ENCODE results near the gene CDK9.

Gene CDK9

DNA sequence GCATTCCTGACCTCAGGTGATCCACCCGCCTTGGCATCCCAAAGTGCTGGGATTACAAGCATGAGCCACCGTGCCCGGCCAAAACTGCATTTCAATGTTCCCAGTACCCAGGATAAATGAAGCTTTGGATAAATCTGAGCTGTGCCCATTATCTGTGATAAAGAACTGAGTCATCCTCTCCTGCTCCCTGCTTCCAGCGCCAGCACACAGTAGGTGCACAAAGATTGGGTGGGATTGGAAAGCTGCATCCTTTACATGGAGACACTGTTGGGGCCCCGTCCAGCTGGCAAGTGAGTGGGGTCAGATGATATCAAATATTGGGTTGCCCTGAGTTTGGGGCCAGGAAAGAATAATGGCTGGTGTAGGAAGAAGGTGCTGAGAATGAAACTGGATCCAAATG is 24.8 kb upstream of the CDK9 start:
- no peak overlapping the region for H3K4me3 ChIP-seq (ENCODE audit: low read depth, low read length)
- TF ChIP-seq, protein P1, sequence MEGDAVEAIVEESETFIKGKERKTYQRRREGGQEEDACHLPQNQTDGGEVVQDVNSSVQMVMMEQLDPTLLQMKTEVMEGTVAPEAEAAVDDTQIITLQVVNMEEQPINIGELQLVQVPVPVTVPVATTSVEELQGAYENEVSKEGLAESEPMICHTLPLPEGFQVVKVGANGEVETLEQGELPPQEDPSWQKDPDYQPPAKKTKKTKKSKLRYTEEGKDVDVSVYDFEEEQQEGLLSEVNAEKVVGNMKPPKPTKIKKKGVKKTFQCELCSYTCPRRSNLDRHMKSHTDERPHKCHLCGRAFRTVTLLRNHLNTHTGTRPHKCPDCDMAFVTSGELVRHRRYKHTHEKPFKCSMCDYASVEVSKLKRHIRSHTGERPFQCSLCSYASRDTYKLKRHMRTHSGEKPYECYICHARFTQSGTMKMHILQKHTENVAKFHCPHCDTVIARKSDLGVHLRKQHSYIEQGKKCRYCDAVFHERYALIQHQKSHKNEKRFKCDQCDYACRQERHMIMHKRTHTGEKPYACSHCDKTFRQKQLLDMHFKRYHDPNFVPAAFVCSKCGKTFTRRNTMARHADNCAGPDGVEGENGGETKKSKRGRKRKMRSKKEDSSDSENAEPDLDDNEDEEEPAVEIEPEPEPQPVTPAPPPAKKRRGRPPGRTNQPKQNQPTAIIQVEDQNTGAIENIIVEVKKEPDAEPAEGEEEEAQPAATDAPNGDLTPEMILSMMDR (IDR thresholded peaks at IDR 0.05; ENCODE audit: insufficient read depth, low read length, missing control alignments): no peak
- POLR2A ChIA-PET: interaction anchor here (0.5 kb wide), 1 partner anchor 14 kb away, joined by 5 read pairs; no protein-coding TSS in a partner anchor
- CTCF ChIA-PET: interaction anchor here (1.4 kb wide), 1 partner anchor 26 kb away, joined by 5 read pairs; the partner anchor contains the start of gene TOR2A
- no peak for DNase-seq (ENCODE audit: low read depth, low spot score)

DNA sequence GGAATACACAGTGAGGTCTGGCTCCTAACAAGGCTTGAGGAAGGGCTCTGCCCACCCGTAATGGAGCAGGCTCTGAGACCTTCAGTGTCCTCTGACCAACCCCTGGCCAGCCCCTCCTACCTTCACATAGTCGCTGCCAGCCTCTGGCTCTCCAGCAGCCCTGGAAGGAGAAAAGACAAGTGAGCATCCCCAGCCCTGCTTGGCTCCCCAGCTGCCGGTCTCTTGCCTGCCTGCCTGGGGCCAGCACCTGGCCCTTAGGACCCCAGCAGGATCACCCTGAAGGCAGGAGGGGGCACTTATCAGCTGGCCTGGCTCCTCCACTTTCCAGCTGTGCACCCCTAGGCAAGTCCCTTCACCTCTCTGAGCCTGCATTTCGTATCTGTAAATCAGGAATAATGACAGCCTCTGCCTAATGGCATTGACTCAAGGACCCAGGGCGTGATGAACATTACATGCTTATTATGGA is 24.3 kb upstream of the CDK9 start:
- POLR2A ChIA-PET: interaction anchor here (0.5 kb wide), 1 partner anchor 14 kb away, joined by 5 read pairs; no protein-coding TSS in a partner anchor
- TF ChIP-seq, protein P1 (IDR thresholded peaks at IDR 0.05; ENCODE audit: insufficient read depth, low read length, missing control alignments): no peak
- CTCF ChIA-PET: no interaction called here
- H3K4me3 ChIP-seq (ENCODE audit: low read depth, low read length): no peak overlapping the region
- DNase-seq (ENCODE audit: low read depth, low spot score): no peak

DNA sequence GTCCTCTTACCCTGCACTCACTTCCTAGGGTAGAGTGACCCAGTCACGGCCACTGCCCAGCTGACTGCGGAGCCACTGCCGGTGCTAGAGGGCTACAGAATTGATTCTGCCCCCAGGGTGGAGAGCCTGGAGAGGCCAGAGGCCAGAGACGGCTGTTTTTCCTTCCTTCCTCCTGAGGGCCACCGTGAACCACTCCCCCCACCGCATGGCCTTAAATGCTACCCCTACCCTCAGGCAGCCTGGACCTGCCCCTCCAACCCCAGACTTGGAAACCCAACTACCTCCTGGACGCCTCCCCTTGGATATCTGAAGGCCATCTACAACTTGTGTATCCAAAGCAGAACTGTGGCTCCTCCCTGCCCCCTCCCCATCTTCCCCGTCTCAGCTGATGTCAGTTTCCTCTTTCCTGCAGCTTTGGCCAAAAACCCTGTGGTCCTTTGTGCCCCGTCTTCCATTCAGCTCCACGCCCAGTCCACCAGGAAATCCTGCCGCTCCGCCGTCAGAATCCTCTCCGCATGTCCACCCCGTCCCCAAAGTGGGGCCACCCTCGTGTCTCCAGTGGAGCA is 23.6 kb upstream of the CDK9 start:
- TF ChIP-seq, protein P1 (IDR thresholded peaks at IDR 0.05; ENCODE audit: insufficient read depth, low read length, missing control alignments): no peak
- no peak overlapping the region for H3K4me3 ChIP-seq (ENCODE audit: low read depth, low read length)
- ChIA-PET POLR2A (no interaction called here), CTCF (interaction anchor here (0.7 to 2.1 kb wide), 3 partner anchors 28 to 159 kb away, joined by 3 to 4 read pairs (median 4); partner anchors contain the start of gene TOR2A)
- DNase-seq (ENCODE audit: low read depth, low spot score): no peak

DNA sequence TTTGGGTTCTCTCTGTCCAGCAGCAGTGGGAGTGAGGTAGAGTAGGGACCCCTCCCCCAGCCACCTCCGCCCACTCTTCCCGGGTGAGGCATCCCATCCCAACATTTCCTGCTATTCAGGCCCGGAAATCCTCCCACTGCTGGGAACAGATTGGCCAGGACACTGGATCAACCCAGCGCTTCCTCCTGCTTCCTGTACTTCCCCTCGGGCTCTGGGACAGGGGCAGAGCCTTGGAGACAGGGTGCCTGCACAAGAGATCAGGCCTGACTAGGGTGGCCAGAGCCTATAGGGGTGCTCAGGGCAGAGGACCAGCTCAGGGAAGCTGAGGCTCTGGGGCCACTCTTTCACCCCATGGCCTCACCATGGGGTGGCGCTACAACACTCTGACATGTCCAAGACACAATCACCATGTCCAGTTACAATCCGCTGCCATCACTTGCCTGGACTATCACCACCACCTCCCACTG is 21.9 kb upstream of the CDK9 start:
- no peak overlapping the region for H3K4me3 ChIP-seq (ENCODE audit: low read depth, low read length)
- DNase-seq (ENCODE audit: low read depth, low spot score): no peak
- CTCF ChIA-PET: interaction anchor here (0.8 to 2.1 kb wide), 4 partner anchors 21 to 157 kb away, joined by 3 to 4 read pairs (median 4); partner anchors contain the start of gene CDK9
- POLR2A ChIA-PET: no interaction called here
- TF ChIP-seq, protein P1 (IDR thresholded peaks at IDR 0.05; ENCODE audit: insufficient read depth, low read length, missing control alignments): no peak

DNA sequence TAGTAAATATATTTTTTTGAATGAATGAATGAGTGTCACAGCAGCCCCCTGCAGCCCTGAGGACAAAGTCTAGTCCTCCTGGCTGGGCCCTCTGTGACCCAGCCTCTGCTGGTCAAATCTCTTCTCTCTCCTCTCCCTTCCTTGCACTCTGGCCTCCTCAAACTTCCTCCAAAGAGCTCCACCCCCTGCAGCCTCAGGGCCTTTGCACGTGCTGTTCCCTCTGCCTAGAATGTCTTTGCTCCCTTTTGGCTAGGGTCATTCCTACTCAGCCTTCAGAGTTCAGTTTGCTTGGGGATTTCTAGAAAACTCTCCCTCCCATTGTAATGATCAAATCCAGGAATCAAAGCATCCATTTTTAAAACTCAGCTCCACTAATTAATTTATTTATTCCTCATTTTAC is 20.4 kb upstream of the CDK9 start:
- POLR2A ChIA-PET: no interaction called here
- H3K4me3 ChIP-seq (ENCODE audit: low read depth, low read length): no peak overlapping the region
- CTCF ChIA-PET: interaction anchor here (1.2 to 4.9 kb wide), 4 partner anchors 19 to 154 kb away, joined by 5 to 26 read pairs (median 7); partner anchors contain the start of gene TOR2A
- TF ChIP-seq, protein P1 (IDR thresholded peaks at IDR 0.05; ENCODE audit: insufficient read depth, low read length, missing control alignments): no peak
- no peak for DNase-seq (ENCODE audit: low read depth, low spot score)

DNA sequence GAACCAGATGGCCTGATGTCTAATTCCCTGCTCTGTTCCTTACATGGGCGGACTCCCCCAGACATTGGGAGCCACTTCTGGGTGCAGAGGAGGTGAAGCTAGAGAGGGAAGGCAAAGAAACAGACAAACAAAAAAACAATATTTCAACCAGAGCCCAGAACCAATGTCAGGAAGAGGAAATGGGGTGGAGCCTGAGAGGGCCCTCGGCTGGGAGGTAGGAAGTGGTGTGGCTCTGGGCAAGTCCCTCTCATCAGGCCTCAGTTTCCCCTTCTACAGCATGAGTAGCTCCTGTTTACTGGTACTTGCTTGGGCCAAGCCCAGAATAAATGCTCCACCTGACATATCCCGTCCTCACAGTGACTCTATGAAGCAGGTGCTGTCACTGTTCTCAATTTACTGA is 18.4 kb upstream of the CDK9 start:
- no peak for DNase-seq (ENCODE audit: low read depth, low spot score)
- H3K4me3 ChIP-seq (ENCODE audit: low read depth, low read length): no peak overlapping the region
- CTCF ChIA-PET: interaction anchor here (0.7 to 10.4 kb wide), 8 partner anchors 13 to 181 kb away, joined by 3 to 93 read pairs (median 6); partner anchors contain the start of genes CDK9 and TOR2A
- TF ChIP-seq, protein P1 (IDR thresholded peaks at IDR 0.05; ENCODE audit: insufficient read depth, low read length, missing control alignments): no peak
- POLR2A ChIA-PET: no interaction called here

Measured in AG04449 (cell line).